ENCODE measurements around the gene LAPTM5. TPM values are rescaled to one million over a fixed set of nuclear protein-coding genes. Genes with fewer than 3 reads are reported as not detected.

The LAPTM5 gene
- total RNA-seq, 4 donors from 2014 or later: 8.9 to 75.4 (median 40.4) TPM

GRCh38 chr1:30782361-30783255, 25.0 kb upstream of the LAPTM5 start:
- ATAC-seq: peak; percentile 72
- WGBS, 2 donors (ENCODE audit: low coverage in 1 of 2): 13% methylated on average over 3 of the region's 25 CpGs; no CpG with 5 or more reads in 1 of the 2 donors
- no peaks in the 10 kb centered on the region for H3K36me3 ChIP-seq
- H3K27ac ChIP-seq: peak overlapping the region in 1 of 4 donors; percentile 32
- H3K27me3 ChIP-seq: peaks cover 14% of the 10 kb centered on the region
- no peak overlapping the region for H3K4me3 ChIP-seq
- no peaks in the 10 kb centered on the region for H3K9me3 ChIP-seq
- no peak for TF ChIP-seq POLR2A (IDR thresholded peaks at IDR 0.05)
- TF ChIP-seq, protein P1, sequence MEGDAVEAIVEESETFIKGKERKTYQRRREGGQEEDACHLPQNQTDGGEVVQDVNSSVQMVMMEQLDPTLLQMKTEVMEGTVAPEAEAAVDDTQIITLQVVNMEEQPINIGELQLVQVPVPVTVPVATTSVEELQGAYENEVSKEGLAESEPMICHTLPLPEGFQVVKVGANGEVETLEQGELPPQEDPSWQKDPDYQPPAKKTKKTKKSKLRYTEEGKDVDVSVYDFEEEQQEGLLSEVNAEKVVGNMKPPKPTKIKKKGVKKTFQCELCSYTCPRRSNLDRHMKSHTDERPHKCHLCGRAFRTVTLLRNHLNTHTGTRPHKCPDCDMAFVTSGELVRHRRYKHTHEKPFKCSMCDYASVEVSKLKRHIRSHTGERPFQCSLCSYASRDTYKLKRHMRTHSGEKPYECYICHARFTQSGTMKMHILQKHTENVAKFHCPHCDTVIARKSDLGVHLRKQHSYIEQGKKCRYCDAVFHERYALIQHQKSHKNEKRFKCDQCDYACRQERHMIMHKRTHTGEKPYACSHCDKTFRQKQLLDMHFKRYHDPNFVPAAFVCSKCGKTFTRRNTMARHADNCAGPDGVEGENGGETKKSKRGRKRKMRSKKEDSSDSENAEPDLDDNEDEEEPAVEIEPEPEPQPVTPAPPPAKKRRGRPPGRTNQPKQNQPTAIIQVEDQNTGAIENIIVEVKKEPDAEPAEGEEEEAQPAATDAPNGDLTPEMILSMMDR (IDR thresholded peaks at IDR 0.05): peak in 3 of 4 experiments; percentile 74 to 81 (median 77)
- H3K4me1 ChIP-seq: peaks cover 0 to 32% (median 3%) of the 10 kb centered on the region in 3 donors

- no peak for ATAC-seq
- TF ChIP-seq EP300 (IDR thresholded peaks at IDR 0.05) (no peak), POLR2AphosphoS5 (IDR thresholded peaks at IDR 0.05) (no peak), POLR2A (IDR thresholded peaks at IDR 0.05) (no peak)
- TF ChIP-seq, protein P1 (IDR thresholded peaks at IDR 0.05): no peak
- no peak overlapping the region for H3K4me3 ChIP-seq
- peaks cover 0 to 29% (median 3%) of the 10 kb centered on the region in 3 donors for H3K4me1 ChIP-seq
- no peaks in the 10 kb centered on the region for H3K36me3 ChIP-seq
- H3K27me3 ChIP-seq: peaks cover 13% of the 10 kb centered on the region
- WGBS, 2 donors (ENCODE audit: low coverage in 1 of 2): 68 to 78% methylated on average over 3 to 10 of the region's 10 CpGs
- no peak overlapping the region for H3K27ac ChIP-seq
- no peaks in the 10 kb centered on the region for H3K9me3 ChIP-seq
Measured at GRCh38 chr1:30781906-30782305, 24.3 kb upstream of the LAPTM5 start.

DNA sequence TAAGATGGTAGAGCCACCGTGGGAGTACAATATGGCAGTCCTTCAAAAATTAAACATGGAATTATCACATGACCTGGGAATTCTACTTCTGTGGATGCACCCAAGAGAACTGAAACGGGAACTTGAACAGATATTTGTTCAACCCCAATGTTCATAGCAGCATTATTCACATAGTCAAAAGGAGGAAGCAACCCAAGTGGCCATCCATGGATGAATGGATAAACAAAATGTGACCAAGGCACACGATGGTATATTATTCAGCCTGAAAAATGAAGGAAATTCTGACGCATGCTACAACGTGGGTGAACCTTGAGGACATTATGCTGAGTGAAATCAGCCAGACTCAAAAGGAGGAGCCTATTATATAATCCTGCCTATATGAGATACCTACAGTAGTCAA, 22.8 kb upstream of the LAPTM5 start:
- TF ChIP-seq EP300 (IDR thresholded peaks at IDR 0.05) (no peak), POLR2A (IDR thresholded peaks at IDR 0.05) (no peak), POLR2AphosphoS5 (IDR thresholded peaks at IDR 0.05) (no peak)
- TF ChIP-seq, protein P1 (IDR thresholded peaks at IDR 0.05): no peak
- H3K9me3 ChIP-seq: no peaks in the 10 kb centered on the region
- no peak for ATAC-seq
- H3K4me1 ChIP-seq: peaks cover 0 to 25% (median 3%) of the 10 kb centered on the region in 3 donors
- 41% methylated on average over 4 to 5 of the region's 5 CpGs for WGBS, 2 donors (ENCODE audit: low coverage in 1 of 2)
- H3K27ac ChIP-seq: no peak overlapping the region
- no peak overlapping the region for H3K4me3 ChIP-seq
- peaks cover 13% of the 10 kb centered on the region for H3K27me3 ChIP-seq
- H3K36me3 ChIP-seq: no peaks in the 10 kb centered on the region

DNA sequence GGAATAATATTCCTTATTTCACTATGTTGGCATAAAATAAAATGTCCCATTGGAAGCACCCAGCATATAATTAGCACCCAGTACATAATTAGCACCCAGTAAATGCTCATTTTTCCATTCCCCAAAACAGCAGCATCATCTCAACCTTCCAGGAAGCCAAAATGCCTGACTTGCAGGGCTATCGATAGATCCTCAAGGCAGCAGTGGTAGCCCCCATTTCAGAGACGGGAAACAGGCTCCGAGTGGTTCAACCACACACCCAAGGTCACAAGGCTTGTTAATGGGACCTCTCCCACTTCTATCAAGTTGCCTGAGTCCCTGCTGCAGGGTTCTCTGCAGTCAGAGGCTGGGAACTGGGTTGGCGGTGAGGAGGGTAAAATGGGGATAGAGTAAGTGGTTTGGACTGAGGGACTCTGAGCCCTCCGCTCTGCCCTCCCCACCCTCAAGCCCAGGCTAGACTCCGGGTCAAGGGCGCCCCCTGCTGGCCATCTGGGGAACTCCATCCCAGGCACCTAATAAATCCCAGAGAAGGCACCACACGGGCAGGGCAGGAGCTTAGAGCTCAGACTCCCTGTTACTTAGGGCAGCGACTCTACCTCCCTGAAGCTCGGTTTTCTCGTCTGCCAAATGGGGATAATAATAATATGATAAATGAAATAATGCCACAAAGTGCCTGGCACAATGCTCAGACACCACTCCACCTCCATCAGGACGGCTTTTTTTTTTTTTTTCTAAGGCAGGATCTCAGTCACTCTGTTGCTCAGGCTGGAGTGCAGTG, 21.9 kb upstream of the LAPTM5 start:
- H3K27me3 ChIP-seq: peaks cover 13% of the 10 kb centered on the region
- peak; percentile 64 for ATAC-seq
- H3K9me3 ChIP-seq: no peaks in the 10 kb centered on the region
- H3K4me3 ChIP-seq: no peak overlapping the region
- WGBS, 2 donors (ENCODE audit: low coverage in 1 of 2): 13 to 34% methylated on average over 4 to 5 of the region's 12 CpGs
- no peaks in the 10 kb centered on the region for H3K36me3 ChIP-seq
- TF ChIP-seq, protein P1 (IDR thresholded peaks at IDR 0.05): peak in 3 of 4 experiments; percentile 95 to 98 (median 95)
- TF ChIP-seq POLR2AphosphoS5 (IDR thresholded peaks at IDR 0.05) (no peak), POLR2A (IDR thresholded peaks at IDR 0.05) (no peak), EP300 (IDR thresholded peaks at IDR 0.05) (no peak)
- H3K27ac ChIP-seq: no peak overlapping the region
- H3K4me1 ChIP-seq: peaks cover 0 to 25% (median 3%) of the 10 kb centered on the region in 3 donors

All from gastroesophageal sphincter (tissue), 4 donors.